Mesenchymal stem cell (in vitro differentiated cells and primary cell): ENCODE measurements around the gene ADA.

Source experiments
- DNase-seq: peaks from one replicate; pipeline ENCODE4 v3.0.0-alpha.2; 2013
- H2AFZ ChIP-seq: one replicate; pipeline ENCODE4 v1.6.1; 2013; ENCODE audit warnings: low read depth, mild to moderate bottlenecking, control low read depth, inconsistent platforms, low read length, moderate library complexity
- H2AK5ac ChIP-seq: 2 replicates; pipeline ENCODE4 v1.6.1; 2013; ENCODE audit warnings: low read length, moderate library complexity, mild to moderate bottlenecking, inconsistent platforms; ENCODE audit not compliant: severe bottlenecking
- H2BK120ac ChIP-seq: one replicate; pipeline ENCODE4 v1.6.1; 2013; ENCODE audit warnings: low read depth, mild to moderate bottlenecking, inconsistent platforms, low read length, moderate library complexity
- H2BK12ac ChIP-seq, 2 experiments: one replicate each; pipeline ENCODE4 v1.6.1; 2013; ENCODE audit warnings: inconsistent platforms in 2 of 2, low read length in 2 of 2, mild to moderate bottlenecking in 2 of 2, moderate library complexity in 2 of 2, control low read depth in 1 of 2
- H2BK15ac ChIP-seq: one replicate; pipeline ENCODE4 v1.6.1; 2013; ENCODE audit warnings: mild to moderate bottlenecking, low read depth, inconsistent platforms; ENCODE audit not compliant: poor library complexity, severe bottlenecking
- H2BK5ac ChIP-seq: 2 replicates; pipeline ENCODE4 v1.6.1; 2013; ENCODE audit warnings: low read depth, mild to moderate bottlenecking, low read length, control low read depth, inconsistent platforms; ENCODE audit not compliant: poor library complexity, severe bottlenecking
- H3K14ac ChIP-seq, 2 experiments: one replicate each; pipeline ENCODE4 v1.6.1; 2013; ENCODE audit warnings: inconsistent platforms in 2 of 2, low read length in 2 of 2, control low read depth in 1 of 2, mild to moderate bottlenecking in 1 of 2, moderate library complexity in 1 of 2
- H3K18ac ChIP-seq, 2 experiments: one replicate each; pipeline ENCODE4 v1.6.1; 2013; ENCODE audit warnings: inconsistent platforms in 2 of 2, low read length in 2 of 2, control low read depth in 1 of 2, low read depth in 1 of 2, mild to moderate bottlenecking in 1 of 2
- H3K23ac ChIP-seq, 2 experiments: one replicate each; pipeline ENCODE4 v1.6.1; 2013; ENCODE audit warnings: inconsistent platforms in 2 of 2, low read length in 2 of 2, mild to moderate bottlenecking in 2 of 2, moderate library complexity in 2 of 2, control low read depth in 1 of 2
- H3K27ac ChIP-seq: 2 replicates; pipeline ENCODE4 v1.5.1; 2013; ENCODE audit warnings: mild to moderate bottlenecking, moderate library complexity, low read length, control low read depth, inconsistent platforms; ENCODE audit not compliant: poor library complexity, severe bottlenecking
- H3K27me3 ChIP-seq, 2 experiments: 2 replicates each; pipeline versions ENCODE4 v1.6.1 to v1.7.0; 2013; ENCODE audit warnings: low read length in 2 of 2, mild to moderate bottlenecking in 2 of 2, moderate library complexity in 2 of 2, control low read depth in 1 of 2, inconsistent platforms in 1 of 2; ENCODE audit not compliant: control insufficient read depth in 1 of 2, insufficient read depth in 1 of 2
- H3K36me3 ChIP-seq, 2 experiments: 2 replicates each; pipeline versions ENCODE4 v1.6.1 to v1.7.0; 2013; ENCODE audit warnings: low read length in 2 of 2, control low read depth in 1 of 2, inconsistent platforms in 1 of 2, low read depth in 1 of 2, mild to moderate bottlenecking in 1 of 2; ENCODE audit not compliant: insufficient read depth in 2 of 2, control insufficient read depth in 1 of 2
- H3K4ac ChIP-seq, 2 experiments: one replicate each; pipeline ENCODE4 v1.6.1; 2013; ENCODE audit warnings: inconsistent platforms in 2 of 2, low read length in 2 of 2, mild to moderate bottlenecking in 2 of 2, moderate library complexity in 2 of 2, control low read depth in 1 of 2, low read depth in 1 of 2
- H3K4me1 ChIP-seq: 2 replicates; pipeline ENCODE4 v1.6.1; 2013; ENCODE audit warnings: low read depth, low read length, control low read depth; ENCODE audit not compliant: control insufficient read depth, insufficient read depth
- H3K4me2 ChIP-seq: 2 replicates; pipeline ENCODE4 v1.6.1; 2013; ENCODE audit warnings: low read length, mild to moderate bottlenecking, inconsistent platforms; ENCODE audit not compliant: poor library complexity, severe bottlenecking
- H3K4me3 ChIP-seq, 2 experiments: 2 replicates each; pipeline versions ENCODE4 v1.5.1 to v1.7.0; 2013; ENCODE audit warnings: low read length in 2 of 2, mild to moderate bottlenecking in 2 of 2, control low read depth in 1 of 2, low read depth in 1 of 2; ENCODE audit not compliant: insufficient read depth in 1 of 2
- H3K79me1 ChIP-seq: replicated peaks from 2 replicates; pipeline ENCODE4 v1.6.1; 2013; ENCODE audit warnings: mild to moderate bottlenecking, control low read depth, low read length, inconsistent platforms; ENCODE audit not compliant: poor library complexity, severe bottlenecking
- H3K9ac ChIP-seq: 2 replicates; pipeline ENCODE4 v1.7.0; 2013; ENCODE audit warnings: mild to moderate bottlenecking, low read length, moderate library complexity
- H3K9me3 ChIP-seq: 2 replicates; pipeline ENCODE4 v1.7.0; 2013; ENCODE audit warnings: mild to moderate bottlenecking, low read length; ENCODE audit not compliant: control insufficient read depth
- H4K8ac ChIP-seq: one replicate; pipeline ENCODE4 v1.6.1; 2013; ENCODE audit warnings: inconsistent platforms, mild to moderate bottlenecking, low read length, moderate library complexity
- H4K91ac ChIP-seq: one replicate; pipeline ENCODE4 v1.6.1; 2013; ENCODE audit warnings: mild to moderate bottlenecking, low read length, inconsistent platforms
- WGBS: methylation state at CpG from one replicate; pipeline ENCODE4 v1.1.7; 2013; ENCODE audit warnings: mixed read lengths; 5-methylcytosine and 5-hydroxymethylcytosine counted together

The ADA gene

DNA sequence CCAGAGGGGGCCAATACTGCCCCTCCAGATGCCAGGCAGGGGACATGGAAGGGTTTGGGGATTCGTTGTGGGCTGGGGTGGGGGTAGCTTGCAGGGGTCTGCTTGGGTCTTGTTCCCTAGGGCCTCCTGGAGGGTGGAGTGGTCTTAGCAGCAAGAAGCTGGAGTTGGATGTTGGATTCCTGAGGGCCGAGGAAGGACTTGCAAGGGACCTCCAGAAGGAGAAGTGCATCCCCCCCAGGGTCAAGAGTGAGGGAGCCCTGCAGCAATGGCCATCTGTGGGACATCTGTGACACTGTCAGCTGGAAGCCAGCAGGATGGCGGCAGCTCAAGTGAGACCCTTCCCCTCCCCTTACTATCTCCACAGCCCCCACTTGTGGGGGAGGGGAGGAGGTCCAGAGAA, 38.3 kb upstream of the ADA start:
- H3K14ac ChIP-seq: no peak overlapping the region
- H3K4me2 ChIP-seq: no peak overlapping the region
- H3K4ac ChIP-seq: no peak overlapping the region
- H3K27me3 ChIP-seq: no peaks in the 10 kb centered on the region
- peak overlapping the region; percentile 84 for H2BK15ac ChIP-seq
- no peak overlapping the region for H3K18ac ChIP-seq
- H3K36me3 ChIP-seq: no peaks in the 10 kb centered on the region
- H2AFZ ChIP-seq: no peak overlapping the region
- DNase-seq: no peak
- no peak overlapping the region for H4K8ac ChIP-seq
- H2BK5ac ChIP-seq: no peak overlapping the region
- no peak overlapping the region for H4K91ac ChIP-seq
- no peak overlapping the region for H2BK120ac ChIP-seq
- peak overlapping the region; percentile 87 for H2AK5ac ChIP-seq
- no peak overlapping the region for H3K23ac ChIP-seq
- H3K27ac ChIP-seq: no peak overlapping the region
- 69% methylated on average over 2 of the region's 3 CpGs for WGBS
- no peak overlapping the region for H3K9ac ChIP-seq
- peaks cover 6% of the 10 kb centered on the region for H3K4me1 ChIP-seq
- H2BK12ac ChIP-seq: peak overlapping the region in 1 of 2 experiments; percentile 74
- H3K79me1 ChIP-seq: no peaks in the 10 kb centered on the region
- no peaks in the 10 kb centered on the region for H3K9me3 ChIP-seq
- H3K4me3 ChIP-seq: no peak overlapping the region

DNA sequence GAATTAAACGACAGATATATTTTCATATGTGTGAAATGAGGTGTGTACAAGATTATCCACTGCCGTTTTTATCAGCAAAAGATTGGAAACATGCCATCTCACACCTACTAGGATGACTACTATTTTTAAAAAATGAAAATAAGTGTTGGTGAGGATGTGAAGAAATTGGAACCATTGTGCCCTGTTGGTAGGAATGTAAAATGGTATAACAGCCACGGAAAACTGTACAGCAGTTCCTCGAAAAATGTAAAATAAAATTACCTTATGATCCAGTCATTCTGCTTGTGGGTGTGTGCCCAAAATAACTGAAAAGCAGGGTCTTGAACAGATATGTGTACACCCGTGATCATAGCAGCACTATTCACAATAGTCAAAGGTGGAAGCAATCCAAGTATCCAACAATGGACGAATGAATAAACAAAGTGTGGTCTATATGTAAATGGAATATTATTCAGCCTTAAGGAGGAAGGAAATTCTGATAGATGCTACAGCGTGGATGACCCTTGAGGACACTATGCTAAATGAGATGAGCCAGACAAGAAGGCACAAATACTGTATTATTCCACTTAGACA, 36.6 kb upstream of the ADA start:
- H4K91ac ChIP-seq: no peak overlapping the region
- H4K8ac ChIP-seq: no peak overlapping the region
- peaks cover 3% of the 10 kb centered on the region for H3K4me1 ChIP-seq
- H3K4me2 ChIP-seq: no peak overlapping the region
- no peak overlapping the region for H3K4ac ChIP-seq
- H2BK120ac ChIP-seq: no peak overlapping the region
- no peak overlapping the region for H3K27ac ChIP-seq
- no peak overlapping the region for H2BK15ac ChIP-seq
- H2BK12ac ChIP-seq: no peak overlapping the region
- no peaks in the 10 kb centered on the region for H3K9me3 ChIP-seq
- no peaks in the 10 kb centered on the region for H3K79me1 ChIP-seq
- H3K18ac ChIP-seq: no peak overlapping the region
- 98% methylated on average over 5 of the region's 7 CpGs for WGBS
- no peak overlapping the region for H2AFZ ChIP-seq
- no peak overlapping the region for H3K9ac ChIP-seq
- H3K36me3 ChIP-seq: no peaks in the 10 kb centered on the region
- no peak overlapping the region for H3K4me3 ChIP-seq
- no peak overlapping the region for H2BK5ac ChIP-seq
- no peak overlapping the region for H2AK5ac ChIP-seq
- no peak overlapping the region for H3K14ac ChIP-seq
- no peak overlapping the region for H3K23ac ChIP-seq
- H3K27me3 ChIP-seq: no peaks in the 10 kb centered on the region
- no peak for DNase-seq

DNA sequence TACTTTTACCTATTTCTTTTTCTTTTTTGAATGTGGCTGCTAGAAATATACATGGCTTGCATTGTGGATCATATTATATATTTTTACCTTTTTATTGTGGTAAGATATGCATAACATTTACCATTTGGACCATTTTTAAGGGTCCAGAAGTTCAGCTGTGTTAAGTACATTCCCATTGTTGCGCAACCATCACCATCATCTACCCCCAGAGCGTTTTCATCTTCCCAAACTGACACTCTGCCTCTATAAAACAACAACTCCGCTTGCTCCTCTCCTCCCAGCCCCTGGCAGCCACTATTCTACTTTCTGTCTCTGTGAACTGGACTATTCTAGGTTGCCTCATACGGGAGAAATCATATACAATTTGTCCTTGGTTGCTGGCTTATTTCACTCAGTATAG, 35.4 kb upstream of the ADA start:
- no peaks in the 10 kb centered on the region for H3K79me1 ChIP-seq
- no peak overlapping the region for H4K91ac ChIP-seq
- peaks cover 0 to 3% of the 10 kb centered on the region in 2 experiments for H3K27me3 ChIP-seq
- H3K27ac ChIP-seq: no peak overlapping the region
- 88% methylated on average over 4 of the region's 4 CpGs for WGBS
- no peaks in the 10 kb centered on the region for H3K4me1 ChIP-seq
- no peak overlapping the region for H3K4me2 ChIP-seq
- no peak overlapping the region for H3K18ac ChIP-seq
- H2AFZ ChIP-seq: no peak overlapping the region
- H2BK120ac ChIP-seq: no peak overlapping the region
- H3K4ac ChIP-seq: no peak overlapping the region
- H3K4me3 ChIP-seq: no peak overlapping the region
- H2AK5ac ChIP-seq: no peak overlapping the region
- H3K23ac ChIP-seq: no peak overlapping the region
- H3K36me3 ChIP-seq: no peaks in the 10 kb centered on the region
- no peak for DNase-seq
- no peak overlapping the region for H2BK15ac ChIP-seq
- H3K14ac ChIP-seq: no peak overlapping the region
- H4K8ac ChIP-seq: no peak overlapping the region
- H2BK12ac ChIP-seq: no peak overlapping the region
- H3K9ac ChIP-seq: no peak overlapping the region
- H2BK5ac ChIP-seq: no peak overlapping the region
- H3K9me3 ChIP-seq: no peaks in the 10 kb centered on the region

DNA sequence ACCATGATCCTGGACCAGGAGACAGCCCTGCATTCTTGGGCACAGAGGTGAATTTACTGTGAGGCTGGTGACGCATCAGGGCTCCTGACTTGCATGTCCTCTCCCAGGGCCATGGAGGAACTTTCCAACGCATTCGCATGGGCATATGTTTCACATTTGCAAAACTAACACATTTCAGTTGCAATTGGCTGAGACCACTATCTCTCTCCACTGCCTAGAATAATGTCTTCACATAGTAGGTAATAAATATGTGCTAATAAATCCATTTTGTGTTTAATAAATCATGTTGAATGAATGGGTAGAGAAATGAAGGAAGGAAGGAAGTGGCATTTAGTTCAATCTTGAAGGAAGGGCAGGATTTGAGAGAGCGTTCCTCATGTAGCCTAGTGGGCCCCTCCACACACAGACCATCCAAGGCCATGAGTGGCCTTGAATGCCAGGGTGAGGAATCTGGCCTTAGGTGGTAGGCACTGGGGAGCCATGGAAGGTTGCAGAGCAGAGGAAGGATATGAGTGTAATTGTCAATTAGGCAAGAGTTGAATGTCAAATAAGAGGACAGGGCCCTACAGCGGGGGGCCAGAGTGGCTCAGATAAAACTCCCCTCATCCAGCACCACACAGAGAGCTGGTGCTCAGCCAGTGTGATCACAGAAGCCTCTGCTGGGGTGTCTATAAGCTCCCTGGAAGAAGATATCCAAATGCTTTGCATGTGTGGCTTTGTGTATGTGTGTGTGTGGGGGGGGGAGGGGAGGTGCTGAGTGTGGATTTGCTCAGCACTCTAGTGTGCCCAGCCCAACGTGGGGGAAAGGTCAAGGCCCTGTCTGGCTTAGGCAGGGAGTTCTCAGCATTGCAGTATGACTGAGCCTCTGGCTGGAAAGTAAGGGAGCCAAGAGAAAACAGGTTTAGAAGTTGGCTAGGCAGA, 32.8 kb upstream of the ADA start:
- WGBS: 80% methylated on average over 5 of the region's 6 CpGs
- H2BK15ac ChIP-seq: no peak overlapping the region
- H2BK5ac ChIP-seq: no peak overlapping the region
- peak overlapping the region in 1 of 2 experiments; percentile 14 for H3K18ac ChIP-seq
- H4K8ac ChIP-seq: no peak overlapping the region
- H3K4me1 ChIP-seq: no peaks in the 10 kb centered on the region
- H2AFZ ChIP-seq: no peak overlapping the region
- H3K4me2 ChIP-seq: no peak overlapping the region
- H2AK5ac ChIP-seq: no peak overlapping the region
- no peak overlapping the region for H3K14ac ChIP-seq
- no peaks in the 10 kb centered on the region for H3K9me3 ChIP-seq
- peaks cover 0 to 3% of the 10 kb centered on the region in 2 experiments for H3K27me3 ChIP-seq
- no peak overlapping the region for H3K4ac ChIP-seq
- no peak overlapping the region for H3K27ac ChIP-seq
- no peak overlapping the region for H3K4me3 ChIP-seq
- H3K23ac ChIP-seq: no peak overlapping the region
- DNase-seq: no peak
- no peak overlapping the region for H4K91ac ChIP-seq
- H3K9ac ChIP-seq: peak overlapping the region; percentile 68
- no peaks in the 10 kb centered on the region for H3K79me1 ChIP-seq
- H3K36me3 ChIP-seq: no peaks in the 10 kb centered on the region
- H2BK120ac ChIP-seq: no peak overlapping the region
- no peak overlapping the region for H2BK12ac ChIP-seq
